HG02938 (cell line): Measurements from ENCODE around the gene TSACC.

Source experiments
- ATAC-seq: cut with Tn5 transposase; IDR thresholded peaks from one replicate; pipeline ENCODE4 v1.9.1; 2021; ENCODE audit warnings: mild to moderate bottlenecking, moderate library complexity; ENCODE audit not compliant: unreplicated experiment

The TSACC gene

GRCh38 chr1:156372876-156373275 lies 34.5 kb downstream of the TSACC start:
- ATAC-seq = no peak

GRCh38 chr1:156373546-156373945 lies 35.2 kb downstream of the TSACC start:
- ATAC-seq = no peak

GRCh38 chr1:156376146-156376545 lies 37.8 kb downstream of the TSACC start:
- ATAC-seq = no peak

GRCh38 chr1:156376958-156377919 lies 38.9 kb downstream of the TSACC start:
- no peak for ATAC-seq

- ATAC-seq = no peak
These were observed 40.2 kb downstream of the TSACC start for GRCh38 chr1:156378557-156378956.

- no peak for ATAC-seq
These were observed 41.3 kb downstream of the TSACC start for GRCh38 chr1:156379420-156380165.

- ATAC-seq = no peak
These were observed 44.2 kb downstream of the TSACC start for GRCh38 chr1:156382561-156382960.

- ATAC-seq = no peak
These were observed 44.7 kb downstream of the TSACC start for GRCh38 chr1:156383023-156383422.

GRCh38 chr1:156384007-156384406 lies 45.7 kb downstream of the TSACC start:
- no peak for ATAC-seq

GRCh38 chr1:156384658-156385057 lies 46.3 kb downstream of the TSACC start:
- ATAC-seq = no peak

- ATAC-seq = no peak
These were observed 47.3 kb downstream of the TSACC start for GRCh38 chr1:156385534-156386031.

GRCh38 chr1:156386134-156386901 lies 48.0 kb downstream of the TSACC start:
- no peak for ATAC-seq

- no peak for ATAC-seq
These were observed 48.9 kb downstream of the TSACC start for GRCh38 chr1:156386949-156387869.

- ATAC-seq = no peak
These were observed 49.5 kb downstream of the TSACC start for GRCh38 chr1:156387870-156388173.

GRCh38 chr1:156388174-156389137 lies 50.1 kb downstream of the TSACC start:
- no peak for ATAC-seq

GRCh38 chr1:156389311-156389710 lies 51.0 kb downstream of the TSACC start:
- ATAC-seq = no peak

GRCh38 chr1:156390469-156391365 lies 52.4 kb downstream of the TSACC start:
- ATAC-seq = no peak

GRCh38 chr1:156391366-156391677 lies 53.0 kb downstream of the TSACC start:
- no peak for ATAC-seq
